Mesendoderm (in vitro differentiated cells): ENCODE data around the gene UMODL1.

Source experiments
- DNase-seq: peaks from one replicate; pipeline ENCODE4 v3.0.0; 2013
- H2AK5ac ChIP-seq: 2 replicates; pipeline ENCODE4 v1.6.1; 2013; ENCODE audit warnings: low read length, inconsistent platforms
- H2BK120ac ChIP-seq: 2 replicates; pipeline ENCODE4 v1.6.1; 2013; ENCODE audit warnings: low read depth, mild to moderate bottlenecking, low read length, moderate library complexity, mixed read lengths
- H2BK15ac ChIP-seq: replicated peaks from 2 replicates; pipeline ENCODE4 v1.6.1; 2013; ENCODE audit warnings: low read depth, mild to moderate bottlenecking, moderate library complexity
- H2BK5ac ChIP-seq: 2 replicates; pipeline ENCODE4 v1.6.1; 2013; ENCODE audit warnings: low read length, inconsistent platforms
- H3K18ac ChIP-seq: 2 replicates; pipeline ENCODE4 v1.6.1; 2013; ENCODE audit warnings: mild to moderate bottlenecking, low read length, mixed read lengths
- H3K23ac ChIP-seq: one replicate; pipeline ENCODE4 v1.6.1; 2013; ENCODE audit warnings: low read length
- H3K27ac ChIP-seq: 2 replicates; pipeline ENCODE4 v1.5.1; 2013; ENCODE audit warnings: low read depth, mild to moderate bottlenecking, inconsistent platforms, low read length, moderate library complexity
- H3K27me3 ChIP-seq: 2 replicates; pipeline ENCODE4 v1.6.1; 2013; ENCODE audit warnings: low read length, control low read depth, mild to moderate bottlenecking, inconsistent platforms; ENCODE audit not compliant: insufficient read depth, poor library complexity
- H3K36me3 ChIP-seq: 2 replicates; pipeline ENCODE4 v1.6.1; 2013; ENCODE audit warnings: low read length, inconsistent platforms; ENCODE audit not compliant: control insufficient read depth, insufficient read depth
- H3K4ac ChIP-seq: one replicate; pipeline ENCODE4 v1.6.1; 2013; ENCODE audit warnings: low read depth, mild to moderate bottlenecking, low read length, moderate library complexity
- H3K4me1 ChIP-seq: 2 replicates; pipeline ENCODE4 v1.6.1; 2013; ENCODE audit warnings: low read depth, low read length, inconsistent platforms; ENCODE audit not compliant: control insufficient read depth
- H3K4me2 ChIP-seq: 2 replicates; pipeline ENCODE4 v1.6.1; 2013; ENCODE audit warnings: low read length
- H3K4me3 ChIP-seq: 2 replicates; pipeline ENCODE4 v1.5.1; 2013; ENCODE audit warnings: mild to moderate bottlenecking, low read length
- H3K56ac ChIP-seq: one replicate; pipeline ENCODE4 v1.6.1; 2013; ENCODE audit warnings: low read length
- H3K79me1 ChIP-seq: 2 replicates; pipeline ENCODE4 v1.6.1; 2013; ENCODE audit warnings: low read length, inconsistent platforms
- H3K79me2 ChIP-seq: 2 replicates; pipeline ENCODE4 v1.6.1; 2013; ENCODE audit warnings: mild to moderate bottlenecking, low read length; ENCODE audit not compliant: control insufficient read depth, insufficient read depth
- H3K9ac ChIP-seq: 2 replicates; pipeline ENCODE4 v1.6.1; 2013; ENCODE audit warnings: low read length, inconsistent platforms
- H4K5ac ChIP-seq: one replicate; pipeline ENCODE4 v1.6.1; 2013; ENCODE audit warnings: low read length
- H4K8ac ChIP-seq: one replicate; pipeline ENCODE4 v1.6.1; 2013; ENCODE audit warnings: low read depth, mild to moderate bottlenecking, control low read depth, low read length, moderate library complexity
- WGBS: extraction: QIAGEN DNeasy Blood & Tissue Kit; methylation state at CpG from one replicate; pipeline ENCODE4 v1.1.7; 2013; ENCODE audit warnings: low lambda C conversion rate, missing lambda C conversion rate; ENCODE audit not compliant: insufficient coverage; ENCODE audit errors: extremely low coverage; 5-methylcytosine and 5-hydroxymethylcytosine counted together

The UMODL1 gene

GRCh38 chr21:42182713-42183371, 111.7 kb downstream of the UMODL1 start:
- WGBS: no CpG with 5 or more reads among the region's 4 CpGs

GRCh38 chr21:42183374-42184266, 112.5 kb downstream of the UMODL1 start:
- DNase-seq: no peak
- Histone ChIP-seq H3K4me3 (no peak overlapping the region), H3K9ac (no peak overlapping the region), H3K23ac (no peak overlapping the region), H2BK5ac (no peak overlapping the region), H4K5ac (no peak overlapping the region), H3K18ac (no peak overlapping the region), H4K8ac (no peak overlapping the region), H2BK120ac (no peak overlapping the region), H3K36me3 (no peaks in the 10 kb centered on the region), H3K79me2 (no peaks in the 10 kb centered on the region), H2BK15ac (no peak overlapping the region), H3K56ac (no peak overlapping the region), H3K4me1 (no peaks in the 10 kb centered on the region), H3K4ac (no peak overlapping the region), H3K27ac (no peak overlapping the region), H3K27me3 (no peaks in the 10 kb centered on the region), H3K79me1 (no peaks in the 10 kb centered on the region), H2AK5ac (no peak overlapping the region), H3K4me2 (no peak overlapping the region)
- WGBS: 100% methylated on average over 6 of the region's 6 CpGs

More at GRCh38 chr21:42182713-42183371, 111.7 kb downstream of the UMODL1 start:
- no peak overlapping the region for H2BK5ac ChIP-seq
- H3K27ac ChIP-seq: no peak overlapping the region
- no peak overlapping the region for H3K18ac ChIP-seq
- no peak overlapping the region for H3K4me3 ChIP-seq
- H3K36me3 ChIP-seq: no peaks in the 10 kb centered on the region
- H3K79me1 ChIP-seq: no peaks in the 10 kb centered on the region
- no peak overlapping the region for H3K4me2 ChIP-seq
- no peak overlapping the region for H2BK15ac ChIP-seq
- H2AK5ac ChIP-seq: no peak overlapping the region
- no peak overlapping the region for H4K8ac ChIP-seq
- H3K9ac ChIP-seq: no peak overlapping the region
- H3K4me1 ChIP-seq: no peaks in the 10 kb centered on the region
- H3K56ac ChIP-seq: no peak overlapping the region
- no peaks in the 10 kb centered on the region for H3K27me3 ChIP-seq
- H3K79me2 ChIP-seq: no peaks in the 10 kb centered on the region
- no peak overlapping the region for H4K5ac ChIP-seq
- peak overlapping the region; percentile 66 for H3K23ac ChIP-seq
- H3K4ac ChIP-seq: no peak overlapping the region
- no peak overlapping the region for H2BK120ac ChIP-seq
- no peak for DNase-seq

GRCh38 chr21:42186591-42186990, 115.5 kb downstream of the UMODL1 start:
- no peak overlapping the region for H2BK120ac ChIP-seq
- H3K18ac ChIP-seq: no peak overlapping the region
- no peak overlapping the region for H3K56ac ChIP-seq
- H3K27ac ChIP-seq: no peak overlapping the region
- no peak overlapping the region for H3K4ac ChIP-seq
- WGBS: no CpG with 5 or more reads among the region's 2 CpGs
- no peak overlapping the region for H4K8ac ChIP-seq
- no peak overlapping the region for H2BK15ac ChIP-seq
- no peaks in the 10 kb centered on the region for H3K27me3 ChIP-seq
- no peak overlapping the region for H3K4me2 ChIP-seq
- DNase-seq: no peak
- no peak overlapping the region for H2AK5ac ChIP-seq
- no peaks in the 10 kb centered on the region for H3K36me3 ChIP-seq
- H3K79me2 ChIP-seq: no peaks in the 10 kb centered on the region
- no peak overlapping the region for H3K23ac ChIP-seq
- no peak overlapping the region for H4K5ac ChIP-seq
- H3K4me3 ChIP-seq: no peak overlapping the region
- H2BK5ac ChIP-seq: no peak overlapping the region
- no peaks in the 10 kb centered on the region for H3K4me1 ChIP-seq
- no peak overlapping the region for H3K9ac ChIP-seq
- H3K79me1 ChIP-seq: no peaks in the 10 kb centered on the region

GRCh38 chr21:42187976-42188653, 117.0 kb downstream of the UMODL1 start:
- no peaks in the 10 kb centered on the region for H3K79me2 ChIP-seq
- no peak overlapping the region for H3K27ac ChIP-seq
- WGBS: no CpG with 5 or more reads among the region's 8 CpGs

GRCh38 chr21:42188663-42189062, 117.5 kb downstream of the UMODL1 start:
- H2BK5ac ChIP-seq: no peak overlapping the region
- H3K36me3 ChIP-seq: no peaks in the 10 kb centered on the region
- no peak overlapping the region for H3K27ac ChIP-seq
- no peaks in the 10 kb centered on the region for H3K4me1 ChIP-seq
- no peak overlapping the region for H2AK5ac ChIP-seq
- no peaks in the 10 kb centered on the region for H3K79me1 ChIP-seq
- no peak for DNase-seq
- no peak overlapping the region for H3K18ac ChIP-seq
- no peak overlapping the region for H3K23ac ChIP-seq
- H4K8ac ChIP-seq: no peak overlapping the region
- H3K4ac ChIP-seq: no peak overlapping the region
- no peaks in the 10 kb centered on the region for H3K79me2 ChIP-seq
- H4K5ac ChIP-seq: no peak overlapping the region
- H3K9ac ChIP-seq: no peak overlapping the region
- H3K4me2 ChIP-seq: no peak overlapping the region
- no peak overlapping the region for H2BK15ac ChIP-seq
- WGBS: no CpG with 5 or more reads among the region's 4 CpGs
- no peaks in the 10 kb centered on the region for H3K27me3 ChIP-seq
- no peak overlapping the region for H2BK120ac ChIP-seq
- no peak overlapping the region for H3K56ac ChIP-seq
- H3K4me3 ChIP-seq: no peak overlapping the region

More at GRCh38 chr21:42187976-42188653, 117.0 kb downstream of the UMODL1 start:
- Histone ChIP-seq H2BK120ac (no peak overlapping the region), H3K4me3 (no peak overlapping the region), H3K4ac (no peak overlapping the region), H2BK15ac (no peak overlapping the region), H3K27me3 (no peaks in the 10 kb centered on the region), H2AK5ac (no peak overlapping the region), H3K18ac (no peak overlapping the region), H4K8ac (no peak overlapping the region), H3K36me3 (no peaks in the 10 kb centered on the region), H2BK5ac (no peak overlapping the region), H3K4me2 (no peak overlapping the region), H3K23ac (no peak overlapping the region), H4K5ac (no peak overlapping the region), H3K9ac (no peak overlapping the region), H3K56ac (no peak overlapping the region), H3K79me1 (no peaks in the 10 kb centered on the region), H3K4me1 (no peaks in the 10 kb centered on the region)
- DNase-seq: no peak
